Measurements from ENCODE around the gene TAF3.
"Not testable (repeated sequence)": the region's sequence is repeated elsewhere in the genome, so short reads cannot be mapped to it uniquely, and the experiment has no call there.

The TAF3 gene

DNA sequence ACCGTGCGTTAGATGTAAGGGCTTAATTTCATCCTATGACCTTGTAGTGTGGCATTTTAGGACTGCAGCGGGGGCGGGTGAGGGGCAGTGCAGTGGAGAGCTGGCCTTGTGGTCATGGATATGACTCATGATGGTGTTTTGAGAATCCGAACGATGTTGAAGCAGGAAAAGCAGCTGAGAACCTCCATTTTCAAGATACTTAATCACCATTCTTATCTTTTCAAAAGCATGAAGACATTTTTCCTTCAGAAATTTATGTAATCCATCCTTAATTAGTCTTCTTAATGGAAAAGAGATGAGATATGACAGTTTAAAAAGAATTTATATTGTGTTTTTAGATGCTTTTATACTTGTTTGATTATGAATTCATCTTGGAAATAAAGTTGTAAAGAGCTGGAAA is 20.7 kb upstream of the TAF3 start:
- H3K4me1 Mint-ChIP-seq (ENCODE audit: low read depth) = peaks cover 34% of the 10 kb centered on the region
- peaks cover 87% of the 10 kb centered on the region for H3K36me3 Mint-ChIP-seq (ENCODE audit: low read depth)
- H3K27ac Mint-ChIP-seq = no peak overlapping the region
- H3K4me3 Mint-ChIP-seq = no peak overlapping the region
- no peaks in the 10 kb centered on the region for H3K9me3 Mint-ChIP-seq
- no peaks in the 10 kb centered on the region for H3K27me3 Mint-ChIP-seq
- intact Hi-C loops (cut with micrococcal nuclease) = no loop called here

DNA sequence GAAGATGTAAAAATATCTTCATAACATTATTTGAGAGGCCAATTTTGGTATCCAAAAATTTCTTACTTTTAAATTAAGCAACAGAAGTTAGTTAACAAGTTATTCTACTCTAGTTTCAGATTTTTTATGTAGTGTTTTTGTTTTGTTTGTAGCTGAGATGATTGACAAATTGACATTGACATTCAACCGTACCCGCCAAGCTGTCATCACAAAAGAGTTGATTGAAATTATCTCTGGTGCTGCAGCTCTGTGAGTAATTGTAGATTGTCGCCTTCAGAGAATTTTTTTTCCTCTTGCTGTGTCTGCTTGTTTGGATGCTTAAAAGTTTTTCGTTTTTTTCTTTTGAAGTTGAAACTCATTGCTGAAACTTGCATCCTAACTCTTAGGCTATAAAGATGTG is 15.7 kb upstream of the TAF3 start:
- Mint-ChIP-seq H3K27ac (no peak overlapping the region), H3K36me3 (ENCODE audit: low read depth) (peaks cover 97% of the 10 kb centered on the region), H3K27me3 (no peaks in the 10 kb centered on the region), H3K4me1 (ENCODE audit: low read depth) (no peaks in the 10 kb centered on the region), H3K9me3 (no peaks in the 10 kb centered on the region), H3K4me3 (no peak overlapping the region)
- intact Hi-C loops (cut with micrococcal nuclease) = no loop called here

- H3K36me3 Mint-ChIP-seq (ENCODE audit: low read depth) = peaks cover 88% of the 10 kb centered on the region
- intact Hi-C loops (cut with micrococcal nuclease) = no loop called here
These were observed 14.1 kb upstream of the TAF3 start for GRCh38 chr10:7804216-7804615.

DNA sequence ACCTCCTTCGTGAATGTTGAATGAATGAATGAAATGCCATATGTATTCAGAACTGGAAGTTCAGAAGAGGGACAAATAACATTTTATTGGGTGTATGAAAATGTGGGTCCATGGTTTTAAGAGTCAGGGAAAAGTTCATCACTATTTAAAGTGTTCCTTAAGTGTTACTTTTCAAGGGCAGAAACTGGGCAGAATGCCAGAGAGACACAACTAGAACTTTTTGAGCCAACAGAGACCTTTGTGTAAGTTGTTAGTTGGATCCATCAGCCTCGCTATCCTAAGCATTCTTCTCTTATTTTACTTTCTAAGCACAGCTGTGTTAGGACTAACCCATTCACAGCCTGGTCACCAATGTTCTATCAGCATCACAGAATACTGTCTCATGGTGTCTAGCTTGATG is 13.6 kb upstream of the TAF3 start:
- Mint-ChIP-seq H3K36me3 (ENCODE audit: low read depth) (peaks cover 82% of the 10 kb centered on the region), H3K27me3 (no peaks in the 10 kb centered on the region), H3K27ac (no peak overlapping the region), H3K4me1 (ENCODE audit: low read depth) (no peaks in the 10 kb centered on the region), H3K4me3 (no peak overlapping the region), H3K9me3 (no peaks in the 10 kb centered on the region)
- intact Hi-C loops (cut with micrococcal nuclease) = no loop called here

More at GRCh38 chr10:7804216-7804615, 14.1 kb upstream of the TAF3 start:
- no peaks in the 10 kb centered on the region for H3K4me1 Mint-ChIP-seq (ENCODE audit: low read depth)
- no peaks in the 10 kb centered on the region for H3K9me3 Mint-ChIP-seq
- H3K27me3 Mint-ChIP-seq = no peaks in the 10 kb centered on the region
- no peak overlapping the region for H3K27ac Mint-ChIP-seq
- H3K4me3 Mint-ChIP-seq = no peak overlapping the region

- no peaks in the 10 kb centered on the region for H3K4me1 Mint-ChIP-seq (ENCODE audit: low read depth)
- no peak overlapping the region for H3K27ac Mint-ChIP-seq
These were observed 9.5 kb upstream of the TAF3 start for GRCh38 chr10:7808686-7809267.

DNA sequence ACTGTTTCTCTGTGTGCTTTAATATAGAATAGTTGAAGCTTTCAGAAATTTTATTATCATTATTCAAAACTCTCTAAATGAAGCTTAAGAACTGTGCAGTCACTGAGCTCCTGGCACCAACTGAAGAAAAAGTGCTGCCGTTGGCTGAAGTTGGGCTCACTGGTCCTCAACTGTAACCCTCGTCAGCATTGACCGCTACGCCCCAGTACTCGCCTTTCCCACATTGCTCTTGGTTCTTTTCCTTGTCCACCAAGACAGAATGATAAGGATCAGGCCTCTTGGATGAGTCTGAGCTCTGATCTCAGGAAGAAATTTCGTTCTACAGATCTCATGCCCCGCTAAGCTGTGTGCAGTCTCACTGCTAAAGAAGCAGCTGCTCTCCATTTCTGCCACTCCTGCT is 7.9 kb upstream of the TAF3 start:
- intact Hi-C loops (cut with micrococcal nuclease) = no loop called here
- no peak overlapping the region for H3K4me3 Mint-ChIP-seq
- no peak overlapping the region for H3K27ac Mint-ChIP-seq

More at GRCh38 chr10:7808686-7809267, 9.5 kb upstream of the TAF3 start:
- H3K9me3 Mint-ChIP-seq = no peaks in the 10 kb centered on the region
- peaks cover 45% of the 10 kb centered on the region for H3K36me3 Mint-ChIP-seq (ENCODE audit: low read depth)
- H3K4me3 Mint-ChIP-seq = no peak overlapping the region
- intact Hi-C loops (cut with micrococcal nuclease) = no loop called here
- peaks cover 5% of the 10 kb centered on the region for H3K27me3 Mint-ChIP-seq

DNA sequence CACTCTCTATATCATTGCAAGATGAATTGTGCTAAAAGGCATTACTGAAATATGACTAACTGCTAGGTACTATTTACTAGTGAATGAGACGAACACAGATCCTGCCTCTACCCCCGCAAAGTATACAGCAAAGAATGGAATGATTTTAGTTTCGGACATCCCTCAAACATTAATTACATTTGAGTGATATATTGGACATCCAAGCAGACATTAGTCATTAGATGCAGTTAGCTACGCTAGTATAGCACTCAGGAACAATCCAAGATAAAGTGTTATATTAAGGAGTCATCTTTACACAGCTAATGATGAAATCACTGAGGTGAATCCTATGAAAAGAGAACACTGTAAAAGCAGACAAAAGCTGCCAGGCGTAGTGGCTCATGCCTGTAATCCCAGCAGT is 7.3 kb upstream of the TAF3 start:
- H3K4me1 Mint-ChIP-seq (ENCODE audit: low read depth) = peaks cover 7% of the 10 kb centered on the region
- H3K27ac Mint-ChIP-seq = no peak overlapping the region
- intact Hi-C loops (cut with micrococcal nuclease) = no loop called here
- no peak overlapping the region for H3K4me3 Mint-ChIP-seq
- no peaks in the 10 kb centered on the region for H3K9me3 Mint-ChIP-seq
- peaks cover 5% of the 10 kb centered on the region for H3K27me3 Mint-ChIP-seq
- peaks cover 23% of the 10 kb centered on the region for H3K36me3 Mint-ChIP-seq (ENCODE audit: low read depth)

More for the DNA sequence above, 7.9 kb upstream of the TAF3 start:
- H3K27me3 Mint-ChIP-seq = peaks cover 5% of the 10 kb centered on the region
- H3K36me3 Mint-ChIP-seq (ENCODE audit: low read depth) = peaks cover 28% of the 10 kb centered on the region
- H3K9me3 Mint-ChIP-seq = no peaks in the 10 kb centered on the region
- peaks cover 7% of the 10 kb centered on the region for H3K4me1 Mint-ChIP-seq (ENCODE audit: low read depth)

DNA sequence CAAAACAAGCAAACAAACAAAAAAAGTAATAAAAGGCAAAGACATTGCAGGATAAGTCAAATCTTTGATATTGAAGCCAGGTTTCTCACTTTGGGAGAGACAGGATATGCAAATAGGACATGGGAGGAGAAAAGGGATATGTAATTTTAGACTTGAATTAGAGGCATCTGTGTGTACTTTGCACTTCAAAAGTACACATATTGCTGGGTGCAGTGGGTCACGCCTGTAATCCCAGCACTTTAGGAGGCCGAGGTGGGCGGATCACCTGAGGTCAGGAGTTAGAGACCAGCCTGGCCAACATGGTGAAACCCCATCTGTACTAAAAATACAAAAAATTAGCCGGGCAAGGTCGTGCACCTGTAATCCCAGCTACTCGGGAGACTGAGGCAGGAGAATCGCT is 6.6 kb upstream of the TAF3 start:
- intact Hi-C loops (cut with micrococcal nuclease); H3K4me3 Mint-ChIP-seq; H3K4me1 Mint-ChIP-seq (ENCODE audit: low read depth); H3K27ac Mint-ChIP-seq; H3K9me3 Mint-ChIP-seq; H3K27me3 Mint-ChIP-seq: not testable (repeated sequence)
- H3K36me3 Mint-ChIP-seq (ENCODE audit: low read depth) = peaks cover 15% of the 10 kb centered on the region

DNA sequence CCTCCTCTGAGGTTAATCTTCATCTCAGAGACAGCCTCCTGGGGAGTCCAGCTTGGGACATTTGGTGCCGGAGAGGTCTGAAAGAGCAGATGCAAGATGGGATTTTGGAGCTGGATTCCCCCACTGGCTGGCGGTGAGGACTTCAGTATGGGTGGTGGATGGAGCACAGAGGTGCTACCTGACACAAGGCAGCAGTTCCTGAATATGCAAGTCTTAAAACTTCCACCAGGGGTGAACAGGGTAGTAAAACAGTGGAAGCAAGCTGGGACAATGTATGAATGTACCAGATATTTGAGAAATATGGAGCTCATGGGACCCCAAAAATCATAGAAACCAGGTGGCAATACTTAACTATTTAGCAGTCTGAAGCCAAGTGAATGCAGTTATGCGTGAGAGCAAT is 4.8 kb upstream of the TAF3 start:
- peaks cover 6% of the 10 kb centered on the region for H3K36me3 Mint-ChIP-seq (ENCODE audit: low read depth)
- H3K27ac Mint-ChIP-seq = no peak overlapping the region
- H3K4me1 Mint-ChIP-seq (ENCODE audit: low read depth) = peaks cover 7% of the 10 kb centered on the region
- H3K9me3 Mint-ChIP-seq = no peaks in the 10 kb centered on the region
- H3K4me3 Mint-ChIP-seq = no peak overlapping the region
- intact Hi-C loops (cut with micrococcal nuclease) = no loop called here
- peaks cover 7% of the 10 kb centered on the region for H3K27me3 Mint-ChIP-seq

DNA sequence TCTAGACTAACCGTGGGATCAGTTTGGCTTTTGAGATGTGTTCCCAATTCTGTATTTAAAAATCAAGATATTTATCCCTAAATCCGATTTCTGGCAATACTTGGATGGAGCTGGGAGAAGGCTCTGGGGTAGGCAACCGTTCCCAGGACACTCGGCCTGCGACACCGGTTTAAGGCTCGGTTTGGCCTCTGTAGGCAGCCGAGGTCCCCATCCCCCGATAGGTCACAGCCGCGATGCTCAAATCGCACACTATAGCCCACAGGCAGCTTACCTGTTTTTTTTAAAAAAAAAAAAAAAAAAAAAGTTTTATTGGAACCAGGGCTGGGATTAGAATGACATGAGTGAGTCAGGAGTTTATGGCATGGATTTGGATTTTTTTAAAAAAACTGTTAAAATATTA is 729 bp upstream of the TAF3 start:
- Mint-ChIP-seq H3K27me3 (peaks cover 6% of the 10 kb centered on the region), H3K4me3 (peak overlapping the region; percentile 92), H3K36me3 (ENCODE audit: low read depth) (peaks cover 27% of the 10 kb centered on the region), H3K4me1 (ENCODE audit: low read depth) (peaks cover 29% of the 10 kb centered on the region), H3K27ac (peak overlapping the region; percentile 76), H3K9me3 (no peaks in the 10 kb centered on the region)
- intact Hi-C loops (cut with micrococcal nuclease) = no loop called here

- H3K4me3 Mint-ChIP-seq = peak overlapping the region; percentile 92
- peaks cover 6% of the 10 kb centered on the region for H3K27me3 Mint-ChIP-seq
- peaks cover 29% of the 10 kb centered on the region for H3K4me1 Mint-ChIP-seq (ENCODE audit: low read depth)
- peaks cover 27% of the 10 kb centered on the region for H3K36me3 Mint-ChIP-seq (ENCODE audit: low read depth)
- intact Hi-C loops (cut with micrococcal nuclease) = loop anchor here (1.0 kb wide), 1 partner anchor 30 kb away; the partner anchor contains the start of gene ATP5F1C
- no peaks in the 10 kb centered on the region for H3K9me3 Mint-ChIP-seq
- H3K27ac Mint-ChIP-seq = peak overlapping the region; percentile 76
These were observed 366 bp upstream of the TAF3 start for GRCh38 chr10:7817984-7818294.

DNA sequence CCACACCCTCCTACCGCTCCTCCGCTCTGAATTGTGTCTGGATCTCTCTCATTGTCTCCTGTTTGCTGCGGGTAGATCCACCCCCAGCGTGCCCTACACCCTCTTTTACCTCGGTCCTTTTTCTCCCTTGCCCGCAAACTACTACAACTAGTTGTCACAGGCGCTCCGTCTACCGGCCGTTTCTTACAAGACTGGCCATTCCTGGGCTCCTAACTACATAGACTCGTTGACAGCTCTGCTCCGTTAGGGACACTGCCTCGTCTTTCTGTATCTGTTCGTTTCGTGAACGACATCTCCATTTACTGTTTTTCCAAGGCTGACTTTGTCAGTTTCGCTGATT is 786 bp downstream of the TAF3 start:
- H3K9me3 Mint-ChIP-seq = no peaks in the 10 kb centered on the region
- peak overlapping the region; percentile 76 for H3K27ac Mint-ChIP-seq
- intact Hi-C loops (cut with micrococcal nuclease) = no loop called here
- H3K36me3 Mint-ChIP-seq (ENCODE audit: low read depth) = peaks cover 28% of the 10 kb centered on the region
- peaks cover 3% of the 10 kb centered on the region for H3K27me3 Mint-ChIP-seq
- H3K4me1 Mint-ChIP-seq (ENCODE audit: low read depth) = peaks cover 27% of the 10 kb centered on the region
- peak overlapping the region; percentile 92 for H3K4me3 Mint-ChIP-seq

DNA sequence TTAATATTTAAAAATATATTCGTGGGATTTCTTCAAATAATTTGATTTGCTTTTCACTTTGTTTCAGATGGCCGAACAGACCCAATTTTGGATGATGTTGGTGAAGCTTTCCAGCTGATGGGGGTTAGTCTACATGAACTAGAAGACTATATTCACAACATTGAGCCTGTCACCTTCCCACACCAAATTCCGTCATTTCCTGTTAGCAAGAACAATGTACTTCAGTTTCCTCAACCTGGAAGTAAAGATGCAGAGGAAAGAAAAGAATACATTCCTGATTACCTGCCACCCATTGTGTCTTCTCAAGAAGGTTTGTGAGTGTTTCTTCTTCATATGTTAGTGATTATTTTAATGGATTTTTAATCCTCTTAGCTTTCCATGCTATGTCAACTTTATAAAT is 5.9 kb downstream of the TAF3 start:
- Mint-ChIP-seq H3K27ac (no peak overlapping the region), H3K4me1 (ENCODE audit: low read depth) (peaks cover 20% of the 10 kb centered on the region), H3K36me3 (ENCODE audit: low read depth) (peaks cover 49% of the 10 kb centered on the region), H3K9me3 (no peaks in the 10 kb centered on the region), H3K27me3 (no peaks in the 10 kb centered on the region), H3K4me3 (no peak overlapping the region)
- intact Hi-C loops (cut with micrococcal nuclease) = no loop called here

DNA sequence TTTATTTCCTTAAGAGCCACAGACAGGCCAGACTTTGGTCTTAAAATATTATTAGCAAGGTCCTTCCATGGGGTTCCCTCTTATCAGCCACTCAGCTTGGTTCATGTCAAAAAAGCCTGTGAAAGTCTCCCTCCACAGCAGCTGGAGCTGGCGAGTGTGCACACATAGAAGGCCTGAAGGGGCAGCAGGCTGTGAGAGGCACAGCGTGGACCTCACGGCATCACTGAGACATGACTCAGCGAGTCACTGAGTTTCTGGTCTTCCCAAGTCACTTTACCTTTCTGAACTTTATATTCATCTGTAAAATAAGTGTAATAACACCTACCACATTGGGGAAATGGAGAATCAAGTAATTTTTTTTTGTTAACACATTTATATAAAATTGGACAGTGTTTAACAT is 8.7 kb downstream of the TAF3 start:
- no peak overlapping the region for H3K27ac Mint-ChIP-seq
- peaks cover 53% of the 10 kb centered on the region for H3K36me3 Mint-ChIP-seq (ENCODE audit: low read depth)
- no peaks in the 10 kb centered on the region for H3K27me3 Mint-ChIP-seq
- peaks cover 13% of the 10 kb centered on the region for H3K4me1 Mint-ChIP-seq (ENCODE audit: low read depth)
- no peaks in the 10 kb centered on the region for H3K9me3 Mint-ChIP-seq
- intact Hi-C loops (cut with micrococcal nuclease) = no loop called here
- H3K4me3 Mint-ChIP-seq = no peak overlapping the region

- Mint-ChIP-seq H3K4me1 (ENCODE audit: low read depth) (peaks cover 11% of the 10 kb centered on the region), H3K4me3 (no peak overlapping the region), H3K36me3 (ENCODE audit: low read depth) (peaks cover 45% of the 10 kb centered on the region)
These were observed 11.1 kb downstream of the TAF3 start for GRCh38 chr10:7829289-7829834.

More at GRCh38 chr10:7829289-7829834, 11.1 kb downstream of the TAF3 start:
- no peaks in the 10 kb centered on the region for H3K27me3 Mint-ChIP-seq
- H3K9me3 Mint-ChIP-seq = no peaks in the 10 kb centered on the region
- no peak overlapping the region for H3K27ac Mint-ChIP-seq
- intact Hi-C loops (cut with micrococcal nuclease) = no loop called here
